OCI-M1 (cell line): ENCODE data around the gene FGF8.

Source experiments
- DNase-seq: peaks from one replicate; lab custom pipeline; 2025; lab: John Stamatoyannopoulos, UW

The FGF8 gene

DNA sequence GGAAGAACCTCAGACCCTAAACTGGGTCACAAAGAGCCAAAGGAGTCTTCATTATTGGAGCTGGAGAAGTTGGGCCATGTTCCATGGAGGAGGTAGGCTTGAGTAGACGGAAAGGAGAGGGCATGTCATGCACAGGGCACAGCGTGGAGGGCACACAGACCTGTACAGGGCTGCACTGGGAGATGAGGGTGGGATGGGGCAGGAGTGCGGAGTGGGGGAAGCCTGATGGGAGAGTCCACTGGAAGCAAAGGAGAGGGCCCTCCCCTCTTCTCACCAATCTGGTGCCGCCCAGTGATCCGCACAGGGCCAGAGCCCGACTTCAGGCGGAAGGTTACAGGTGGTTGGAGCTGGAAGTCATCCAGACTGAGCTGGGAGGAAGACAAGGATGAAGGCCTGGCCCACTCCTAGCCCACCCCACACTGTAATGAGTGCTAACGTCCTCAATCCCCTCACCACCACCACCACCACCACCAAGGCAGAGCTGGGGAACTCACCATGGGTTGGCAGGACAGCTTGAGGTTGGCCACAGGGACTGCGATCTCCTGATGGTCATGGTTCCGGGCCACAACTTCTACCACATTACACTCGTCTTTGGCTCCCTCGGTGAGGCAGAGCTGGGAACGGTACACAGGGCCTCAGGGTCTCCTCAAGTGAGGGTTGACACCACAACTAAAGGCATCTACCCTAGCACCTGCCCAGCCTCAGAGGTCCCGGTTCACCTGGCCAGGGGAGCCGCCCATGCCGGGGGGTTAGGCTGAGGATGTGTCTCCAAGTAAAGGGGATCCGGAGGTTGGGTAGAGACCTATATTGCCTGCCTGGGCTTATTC, 6.3 kb upstream of the FGF8 start:
- no peak for DNase-seq

- DNase-seq: no peak
Measured at GRCh38 chr10:101781655-101781983, 5.7 kb upstream of the FGF8 start.

GRCh38 chr10:101780818-101781654, 5.1 kb upstream of the FGF8 start:
- peak; percentile 88 for DNase-seq

DNA sequence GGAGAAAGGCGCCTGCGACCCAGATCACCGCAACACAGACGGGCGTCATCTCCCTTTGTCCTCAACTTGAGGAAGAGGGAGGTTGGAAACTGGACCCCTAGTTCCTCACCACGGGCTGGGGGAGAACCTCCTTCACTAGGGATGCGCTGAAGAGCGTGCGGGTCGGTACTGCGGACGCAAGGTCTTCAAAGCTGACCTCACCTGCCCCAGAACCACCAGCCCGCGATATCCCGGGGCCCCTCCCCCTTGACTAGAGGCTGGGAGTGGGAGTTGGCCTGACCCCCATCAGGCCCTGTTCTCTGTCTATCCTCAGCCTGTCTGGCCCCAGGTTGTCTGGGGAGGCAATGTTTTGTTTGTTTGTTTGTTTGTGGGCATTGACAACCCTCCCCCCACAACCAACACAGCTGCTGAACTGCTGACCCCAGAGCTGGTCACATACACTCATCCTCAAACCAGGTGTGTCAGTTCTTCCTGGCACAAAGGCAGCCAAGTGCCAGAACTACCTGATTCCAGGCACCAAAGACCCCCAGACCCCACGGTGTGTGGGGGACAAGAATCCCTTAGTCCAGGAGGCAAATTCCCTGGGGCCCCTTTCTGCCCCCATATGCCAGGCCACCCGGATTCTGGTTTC, 4.4 kb upstream of the FGF8 start:
- no peak for DNase-seq

GRCh38 chr10:101779544-101780186, 3.8 kb upstream of the FGF8 start:
- DNase-seq: peak; percentile 91

DNA sequence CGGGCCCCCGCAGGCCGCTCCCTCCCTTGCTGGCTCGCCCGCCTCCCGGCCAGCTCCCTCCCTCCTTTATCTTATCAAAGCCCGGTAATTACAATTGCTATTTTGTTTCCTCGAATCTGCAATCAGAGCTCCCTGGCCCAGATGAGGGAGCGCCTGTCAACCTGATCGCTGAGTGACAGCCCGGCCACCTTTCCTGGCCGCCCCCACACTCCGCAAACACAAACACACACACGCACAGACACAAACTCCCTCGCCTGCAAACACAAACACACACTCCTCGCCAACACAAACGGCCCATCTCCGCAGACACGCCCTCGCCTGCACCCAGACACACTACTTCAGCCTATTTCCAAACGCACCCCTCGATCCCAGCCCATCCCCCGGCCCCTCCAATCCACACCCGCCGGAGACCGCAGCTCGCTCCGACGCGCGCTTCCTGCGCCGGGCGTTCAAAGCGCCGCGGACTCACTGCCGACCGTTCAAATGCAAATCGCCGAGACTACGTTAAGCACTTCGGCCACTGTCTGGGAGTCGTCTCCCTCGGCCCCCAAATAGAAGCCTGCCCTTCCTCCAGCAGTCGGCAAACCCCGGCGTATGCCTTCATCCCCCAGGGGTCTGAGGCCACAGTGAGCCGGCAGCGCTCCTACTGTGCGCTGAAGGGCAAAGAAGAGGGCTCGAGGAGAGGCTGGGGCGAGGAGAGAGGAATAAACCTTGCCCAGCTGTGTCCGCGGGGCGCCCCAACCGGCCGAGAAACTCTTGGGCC, 3.0 kb upstream of the FGF8 start:
- no peak for DNase-seq

DNA sequence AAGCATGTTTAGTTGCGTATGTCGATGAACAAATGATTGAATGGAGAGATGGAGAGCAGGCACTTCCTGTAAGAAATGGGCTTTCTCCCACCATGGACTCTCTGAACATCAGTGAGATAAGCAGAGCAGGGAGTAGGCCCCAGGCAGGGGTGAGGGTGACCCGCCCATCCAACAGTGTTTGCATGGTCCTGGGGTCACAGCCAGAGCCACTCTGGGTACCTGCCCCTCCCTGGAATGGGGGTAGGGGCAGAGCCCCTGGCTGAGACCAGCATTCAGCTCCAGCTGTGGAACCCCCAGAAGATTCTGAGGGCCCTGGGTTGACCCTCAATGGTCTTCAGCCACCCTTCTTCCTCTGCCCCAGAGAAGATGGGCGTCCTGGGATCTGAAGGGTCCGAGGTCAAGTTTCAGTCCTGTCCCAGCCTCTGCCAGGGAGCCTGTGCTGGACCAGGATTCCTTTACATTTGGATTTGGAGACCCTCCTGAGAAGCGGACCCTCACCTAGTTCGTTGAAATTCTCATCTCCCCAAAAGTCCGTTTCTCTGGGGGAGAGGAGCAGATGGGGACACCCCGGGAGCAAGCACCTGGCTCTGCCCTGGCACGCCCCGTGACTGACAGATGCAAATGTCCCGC, 2.4 kb upstream of the FGF8 start:
- DNase-seq: no peak

DNA sequence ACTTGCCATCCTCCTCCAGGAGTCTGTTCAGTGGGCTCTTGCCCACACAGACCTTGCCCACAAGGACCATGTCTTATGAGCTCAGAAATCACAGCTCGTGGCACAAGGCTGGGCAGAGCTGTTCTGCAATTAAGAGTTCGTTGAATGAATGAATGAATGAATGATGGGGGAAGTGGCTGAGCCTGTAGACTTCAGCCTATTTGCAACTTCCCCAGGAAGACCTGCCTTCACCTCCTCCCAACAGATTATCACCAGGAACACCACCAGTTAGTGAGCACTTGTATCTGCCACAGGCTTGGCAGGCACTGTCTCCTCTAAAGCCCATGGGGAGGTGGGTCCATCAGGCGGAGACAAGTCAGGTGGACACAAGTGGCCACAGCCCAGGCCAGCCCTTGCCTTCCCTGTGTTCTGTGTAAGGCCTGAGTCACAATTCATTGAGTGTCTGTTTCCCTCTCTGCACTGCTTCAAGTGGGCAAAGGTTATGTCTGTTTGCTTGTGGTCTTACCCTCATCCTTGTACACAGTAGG, 1.8 kb upstream of the FGF8 start:
- no peak for DNase-seq

GRCh38 chr10:101776161-101776817, 375 bp upstream of the FGF8 start:
- DNase-seq: no peak

- DNase-seq: no peak
Measured at GRCh38 chr10:101774589-101775272, 1.2 kb downstream of the FGF8 start.

- no peak for DNase-seq
Measured at GRCh38 chr10:101773923-101774588, 1.9 kb downstream of the FGF8 start.

DNA sequence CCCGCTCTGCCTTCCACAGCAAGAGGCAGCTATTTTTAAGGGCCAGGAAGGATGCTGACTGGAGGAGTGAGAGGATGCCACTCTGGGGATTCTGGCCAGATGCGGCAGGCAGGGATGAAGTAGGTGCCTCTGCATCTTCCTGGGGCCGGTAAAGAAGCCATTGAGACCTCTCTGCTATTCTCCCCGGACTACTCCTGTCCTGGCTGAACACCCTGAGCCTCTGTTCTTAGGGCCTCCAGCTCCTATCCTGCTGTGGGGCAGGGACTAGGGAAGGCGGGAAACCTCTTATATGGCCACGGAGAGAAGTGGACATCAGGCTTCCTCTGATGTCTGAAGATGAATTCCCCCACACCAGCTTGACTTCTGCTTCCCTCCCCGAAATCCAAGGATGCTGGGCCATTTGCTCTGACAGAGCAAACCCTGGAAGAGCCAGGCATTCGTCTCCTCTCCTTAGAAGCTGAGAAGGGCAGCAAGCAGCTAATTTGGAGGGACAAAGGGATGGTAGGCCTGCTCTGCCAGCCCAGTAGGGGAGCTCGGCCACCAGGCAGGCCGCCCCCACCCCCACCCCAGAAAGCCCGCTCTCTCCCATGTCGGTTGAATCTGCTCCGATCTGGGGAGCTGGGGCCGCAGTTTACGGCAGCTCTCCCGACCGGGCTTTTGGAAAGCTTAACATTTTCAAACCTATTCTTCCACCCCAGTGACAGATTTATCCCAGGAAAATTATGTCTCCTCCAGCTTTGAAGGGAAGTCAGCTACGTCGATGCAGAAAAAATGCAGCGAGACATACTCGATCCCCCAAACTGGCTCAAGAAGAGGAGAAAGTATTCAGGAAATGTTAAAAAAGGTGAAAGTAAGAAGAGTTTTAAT, 2.8 kb downstream of the FGF8 start:
- no peak for DNase-seq

DNA sequence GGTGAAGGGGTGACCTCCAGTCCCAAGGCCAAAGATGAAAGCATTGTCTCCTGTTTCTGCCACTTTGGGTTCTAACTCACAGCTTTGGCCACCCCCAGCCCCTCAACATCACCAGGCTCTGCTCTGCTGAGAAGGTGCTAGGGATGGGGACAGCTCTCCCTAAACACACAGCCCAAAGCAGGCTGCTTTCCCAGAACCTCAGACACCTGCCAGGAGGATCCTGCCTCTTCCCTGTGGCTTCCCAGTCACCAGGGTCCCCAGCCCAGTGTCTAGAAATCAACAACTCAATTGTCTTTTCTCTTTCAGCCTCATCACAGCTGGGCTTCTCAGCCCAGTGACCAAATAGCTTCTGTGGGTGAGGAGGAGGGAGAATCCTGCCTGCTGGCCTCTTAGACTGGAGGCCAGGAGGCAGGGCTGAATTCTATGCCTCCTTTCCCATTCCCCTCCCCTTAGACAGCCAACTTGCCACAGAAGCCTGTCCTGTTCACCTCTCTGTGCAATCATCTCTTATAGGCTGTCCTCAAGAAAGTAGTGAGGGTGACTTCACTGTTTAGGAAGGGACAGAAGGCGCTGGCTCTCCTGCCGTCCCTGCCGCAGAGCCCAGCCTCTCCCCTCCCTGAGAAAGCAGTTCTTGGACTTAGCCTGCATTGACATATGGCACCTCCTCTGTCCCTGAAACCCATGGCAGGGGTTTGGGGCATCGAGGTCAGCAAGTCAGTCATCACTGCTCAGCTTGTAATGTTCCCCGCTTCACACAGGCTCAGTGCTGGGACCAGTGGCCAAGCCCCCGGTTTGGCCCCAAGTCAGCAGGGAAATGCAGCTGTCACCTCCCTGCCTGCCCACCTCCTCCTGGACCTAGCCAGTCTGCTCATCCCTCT, 3.7 kb downstream of the FGF8 start:
- no peak for DNase-seq

- no peak for DNase-seq
Measured at GRCh38 chr10:101771380-101771779, 4.5 kb downstream of the FGF8 start.

- no peak for DNase-seq
Measured at GRCh38 chr10:101770331-101771215, 5.3 kb downstream of the FGF8 start.

DNA sequence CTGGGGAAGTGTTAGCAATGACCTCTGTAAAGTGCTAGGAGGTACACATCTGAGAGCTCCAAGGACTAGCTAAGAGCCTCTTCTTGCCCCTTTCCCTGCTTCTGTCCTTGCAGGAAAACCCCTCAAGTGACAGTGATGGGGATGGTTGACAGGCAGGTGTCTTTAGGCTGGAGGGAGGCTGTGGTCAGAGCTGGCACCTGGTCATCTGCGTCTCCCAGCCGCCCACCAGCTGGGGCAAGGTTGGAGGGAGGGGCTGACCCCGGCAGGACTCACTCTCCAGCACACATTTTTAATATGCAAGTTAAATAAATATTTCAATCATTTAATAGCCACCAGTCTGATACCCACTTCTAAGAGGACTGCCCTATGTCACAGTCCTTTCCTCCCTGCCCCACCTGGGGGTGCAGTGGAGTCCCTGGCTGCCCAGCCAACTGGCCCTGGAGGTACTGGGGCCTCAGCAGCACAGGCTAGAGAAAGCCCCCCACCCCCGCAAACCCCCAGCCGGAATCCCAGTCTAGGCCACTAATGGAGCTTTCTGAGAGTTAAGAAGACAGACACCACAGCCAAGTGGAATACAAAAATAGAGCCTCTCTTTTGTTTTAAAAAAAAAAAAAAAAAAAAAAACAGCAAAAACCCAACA, 6.3 kb downstream of the FGF8 start:
- no peak for DNase-seq
